Measurements from ENCODE around the gene GPR162.

Gene GPR162

DNA sequence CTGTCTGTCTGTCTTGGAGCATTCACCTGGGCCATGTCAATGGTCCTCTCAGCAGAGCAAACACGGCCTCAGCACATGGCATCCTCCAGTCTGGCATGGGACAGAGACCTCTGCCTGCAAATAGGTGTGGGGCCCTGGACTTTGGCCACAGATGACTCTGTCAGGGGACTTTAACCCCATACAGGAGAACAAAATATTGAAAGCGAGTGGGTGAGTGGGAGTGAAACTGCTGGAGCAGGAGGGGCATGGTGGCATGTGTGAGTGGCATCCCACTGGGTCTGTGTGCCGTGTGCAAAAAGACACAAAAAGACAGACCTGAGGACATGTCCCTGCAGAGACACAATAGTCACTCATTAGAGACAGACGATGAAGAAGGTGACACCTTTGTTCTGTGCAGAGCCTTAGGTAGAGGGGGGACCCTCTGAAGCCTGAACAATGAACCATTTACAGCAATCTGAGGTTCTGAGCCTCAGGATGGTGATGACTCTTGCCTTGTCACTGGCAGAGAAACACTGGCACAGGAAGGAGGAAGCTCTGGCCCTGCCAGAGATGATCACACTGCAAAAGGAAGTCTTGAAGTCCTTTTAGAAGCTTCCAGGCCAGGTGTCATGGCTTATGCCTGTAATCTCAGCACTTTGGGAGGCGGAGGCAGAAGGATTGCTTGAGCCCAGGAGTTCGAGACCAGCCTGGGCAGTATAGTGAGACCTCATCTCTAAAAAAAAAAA is 41.8 kb upstream of the GPR162 start:
- TF ChIP-seq POLR2AphosphoS5 (IDR thresholded peaks at IDR 0.05; ENCODE audit: low read depth, low read length) (no peak), TAF1 (IDR thresholded peaks at IDR 0.05; ENCODE audit: borderline replicate concordance, insufficient read depth, low read length) (no peak), FOXP2 (optimal IDR thresholded peaks at IDR 0.05; ENCODE audit: borderline replicate concordance, extremely low read depth, extremely low read length, insufficient read depth) (no peak), SIN3A (IDR thresholded peaks at IDR 0.05; ENCODE audit: borderline replicate concordance, insufficient read depth, low read length) (no peak)
- TF ChIP-seq, protein P1, sequence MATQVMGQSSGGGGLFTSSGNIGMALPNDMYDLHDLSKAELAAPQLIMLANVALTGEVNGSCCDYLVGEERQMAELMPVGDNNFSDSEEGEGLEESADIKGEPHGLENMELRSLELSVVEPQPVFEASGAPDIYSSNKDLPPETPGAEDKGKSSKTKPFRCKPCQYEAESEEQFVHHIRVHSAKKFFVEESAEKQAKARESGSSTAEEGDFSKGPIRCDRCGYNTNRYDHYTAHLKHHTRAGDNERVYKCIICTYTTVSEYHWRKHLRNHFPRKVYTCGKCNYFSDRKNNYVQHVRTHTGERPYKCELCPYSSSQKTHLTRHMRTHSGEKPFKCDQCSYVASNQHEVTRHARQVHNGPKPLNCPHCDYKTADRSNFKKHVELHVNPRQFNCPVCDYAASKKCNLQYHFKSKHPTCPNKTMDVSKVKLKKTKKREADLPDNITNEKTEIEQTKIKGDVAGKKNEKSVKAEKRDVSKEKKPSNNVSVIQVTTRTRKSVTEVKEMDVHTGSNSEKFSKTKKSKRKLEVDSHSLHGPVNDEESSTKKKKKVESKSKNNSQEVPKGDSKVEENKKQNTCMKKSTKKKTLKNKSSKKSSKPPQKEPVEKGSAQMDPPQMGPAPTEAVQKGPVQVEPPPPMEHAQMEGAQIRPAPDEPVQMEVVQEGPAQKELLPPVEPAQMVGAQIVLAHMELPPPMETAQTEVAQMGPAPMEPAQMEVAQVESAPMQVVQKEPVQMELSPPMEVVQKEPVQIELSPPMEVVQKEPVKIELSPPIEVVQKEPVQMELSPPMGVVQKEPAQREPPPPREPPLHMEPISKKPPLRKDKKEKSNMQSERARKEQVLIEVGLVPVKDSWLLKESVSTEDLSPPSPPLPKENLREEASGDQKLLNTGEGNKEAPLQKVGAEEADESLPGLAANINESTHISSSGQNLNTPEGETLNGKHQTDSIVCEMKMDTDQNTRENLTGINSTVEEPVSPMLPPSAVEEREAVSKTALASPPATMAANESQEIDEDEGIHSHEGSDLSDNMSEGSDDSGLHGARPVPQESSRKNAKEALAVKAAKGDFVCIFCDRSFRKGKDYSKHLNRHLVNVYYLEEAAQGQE (IDR thresholded peaks at IDR 0.05; ENCODE audit: insufficient read depth in 1 of 2, low read depth in 2 of 2, low read length in 2 of 2), result no peak

DNA sequence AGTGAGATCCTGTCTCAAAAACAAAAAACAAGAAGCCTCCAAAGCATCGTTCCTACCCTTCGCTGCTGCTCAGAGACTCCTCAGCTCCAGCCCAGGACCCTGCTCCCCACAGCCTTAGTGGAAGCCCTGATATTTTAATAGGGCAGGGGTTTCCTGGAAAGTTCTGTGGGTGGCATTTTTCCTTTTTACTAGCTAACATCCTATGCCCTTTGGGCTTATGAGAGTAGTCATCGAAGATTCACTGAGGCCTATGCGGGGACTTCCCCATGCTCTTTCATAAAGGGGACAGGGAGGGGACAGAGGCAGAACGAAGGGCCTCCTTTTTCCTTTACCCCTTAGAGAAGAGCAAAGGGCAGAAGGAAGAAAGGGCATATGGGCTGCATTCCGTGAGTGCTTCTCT is 41.0 kb upstream of the GPR162 start:
- TF ChIP-seq FOXP2 (optimal IDR thresholded peaks at IDR 0.05; ENCODE audit: borderline replicate concordance, extremely low read depth, extremely low read length, insufficient read depth) (no peak), SIN3A (IDR thresholded peaks at IDR 0.05; ENCODE audit: borderline replicate concordance, insufficient read depth, low read length) (no peak), POLR2AphosphoS5 (IDR thresholded peaks at IDR 0.05; ENCODE audit: low read depth, low read length) (no peak)
- TF ChIP-seq, protein P1 (IDR thresholded peaks at IDR 0.05; ENCODE audit: insufficient read depth in 1 of 2, low read depth in 2 of 2, low read length in 2 of 2), result no peak

DNA sequence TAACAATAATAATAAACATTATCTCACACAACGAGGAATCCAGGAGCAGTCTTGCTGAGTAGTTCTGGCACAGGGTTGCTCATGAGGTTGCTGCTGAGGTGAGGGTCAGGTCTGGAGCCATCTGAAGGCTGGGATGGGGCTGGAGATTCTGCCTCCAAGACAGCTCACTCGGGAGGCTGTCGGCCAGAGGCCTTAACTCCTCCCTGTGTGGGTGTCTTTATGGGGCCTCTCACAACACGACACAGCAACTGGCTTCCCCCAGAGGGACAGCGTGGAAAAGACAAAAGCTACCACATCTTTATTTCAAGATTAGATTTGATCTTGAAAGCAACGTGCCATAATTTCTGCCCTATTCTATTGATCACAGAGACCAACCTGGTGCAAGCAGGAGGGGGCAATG is 39.5 kb upstream of the GPR162 start:
- no peak for TF ChIP-seq TAF1 (IDR thresholded peaks at IDR 0.05; ENCODE audit: borderline replicate concordance, insufficient read depth, low read length)
- no peak for TF ChIP-seq SIN3A (IDR thresholded peaks at IDR 0.05; ENCODE audit: borderline replicate concordance, insufficient read depth, low read length)
- no peak for TF ChIP-seq POLR2AphosphoS5 (IDR thresholded peaks at IDR 0.05; ENCODE audit: low read depth, low read length)
- TF ChIP-seq FOXP2 (optimal IDR thresholded peaks at IDR 0.05; ENCODE audit: borderline replicate concordance, extremely low read depth, extremely low read length, insufficient read depth), result no peak
- TF ChIP-seq, protein P1 (IDR thresholded peaks at IDR 0.05; ENCODE audit: insufficient read depth in 1 of 2, low read depth in 2 of 2, low read length in 2 of 2), result no peak

DNA sequence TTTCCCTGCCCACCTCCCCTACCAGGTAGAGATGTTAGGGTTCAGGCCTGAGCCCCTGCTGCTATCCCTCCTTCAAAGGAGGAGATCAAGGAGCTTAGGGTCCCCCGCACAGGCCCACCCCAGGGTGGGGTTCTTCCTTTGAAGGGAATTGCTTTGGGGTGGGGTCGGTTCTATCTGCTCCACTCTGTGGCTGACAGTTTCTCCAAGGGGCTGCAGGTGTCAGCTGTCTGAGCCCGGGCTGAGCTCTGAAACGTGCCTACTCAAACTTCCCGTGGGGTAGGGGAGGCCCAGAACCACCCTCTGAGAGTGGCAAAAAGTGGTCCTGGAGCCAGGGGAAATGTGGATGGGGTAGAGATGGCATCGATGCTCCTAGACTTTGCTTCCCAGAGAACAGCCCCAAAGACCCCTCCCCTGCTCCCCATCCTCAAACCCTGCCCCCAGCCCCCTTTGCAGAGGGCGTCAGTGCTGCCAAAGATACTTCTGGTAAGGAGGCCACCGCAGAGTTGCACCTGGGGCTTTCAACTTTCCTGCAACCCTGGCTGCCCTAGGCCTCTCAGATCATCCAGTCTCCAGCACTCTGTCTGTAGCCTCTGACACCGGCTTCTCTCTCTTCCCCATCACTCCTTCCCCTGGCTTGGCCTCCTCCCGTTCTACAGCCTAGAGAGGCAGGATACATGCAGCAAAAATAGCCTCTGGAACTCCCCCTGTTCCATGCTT is 38.6 kb upstream of the GPR162 start:
- no peak for TF ChIP-seq FOXP2 (optimal IDR thresholded peaks at IDR 0.05; ENCODE audit: borderline replicate concordance, extremely low read depth, extremely low read length, insufficient read depth)
- TF ChIP-seq TAF1 (IDR thresholded peaks at IDR 0.05; ENCODE audit: borderline replicate concordance, insufficient read depth, low read length), result no peak
- no peak for TF ChIP-seq POLR2AphosphoS5 (IDR thresholded peaks at IDR 0.05; ENCODE audit: low read depth, low read length)

DNA sequence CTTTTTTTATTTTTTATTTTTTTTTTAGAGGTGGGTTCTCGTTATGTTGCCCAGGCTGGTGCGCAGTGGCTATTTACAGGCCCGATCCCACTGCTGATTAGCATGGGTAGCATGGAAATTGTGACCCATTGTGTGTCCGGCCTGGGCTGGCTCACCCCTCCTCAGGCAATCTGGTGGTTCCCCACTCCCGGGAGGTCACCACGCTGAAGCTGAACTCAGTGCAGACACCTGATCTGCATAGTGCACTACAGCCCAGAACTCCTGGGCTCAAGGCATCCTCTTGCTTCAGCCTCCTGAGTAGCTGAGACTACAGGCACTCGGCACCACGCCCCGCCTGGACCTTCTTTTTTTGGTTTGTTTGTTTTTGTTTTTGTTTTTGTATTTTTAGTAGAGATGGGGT is 37.8 kb upstream of the GPR162 start:
- TF ChIP-seq SIN3A (IDR thresholded peaks at IDR 0.05; ENCODE audit: borderline replicate concordance, insufficient read depth, low read length) (no peak), POLR2AphosphoS5 (IDR thresholded peaks at IDR 0.05; ENCODE audit: low read depth, low read length) (no peak), TAF1 (IDR thresholded peaks at IDR 0.05; ENCODE audit: borderline replicate concordance, insufficient read depth, low read length) (no peak), FOXP2 (optimal IDR thresholded peaks at IDR 0.05; ENCODE audit: borderline replicate concordance, extremely low read depth, extremely low read length, insufficient read depth) (no peak)
- TF ChIP-seq, protein P1 (IDR thresholded peaks at IDR 0.05; ENCODE audit: insufficient read depth in 1 of 2, low read depth in 2 of 2, low read length in 2 of 2), result no peak
